ENCODE data around the gene THAP3.

GRCh38 chr1:6578624-6579373, 45.9 kb upstream of the THAP3 start:
- TF ChIP-seq E2F5 (CRISPR knock-in tag; IDR thresholded peaks at IDR 0.05) (no peak), MYNN (IDR thresholded peaks at IDR 0.05) (no peak), MYNN (CRISPR knock-in tag; IDR thresholded peaks at IDR 0.05) (no peak), ATF2 (CRISPR knock-in tag; IDR thresholded peaks at IDR 0.05) (no peak), CTCF (IDR thresholded peaks at IDR 0.05 in 2 of 3, conservative IDR thresholded peaks at IDR 0.05 in 1 of 3; ENCODE audit: insufficient read depth in 2 of 3, low read depth in 1 of 3, low read length in 3 of 3) (no peak), RB1 (IDR thresholded peaks at IDR 0.05; ENCODE audit: low read depth) (no peak), NFE2L1 (tag; IDR thresholded peaks at IDR 0.05; ENCODE audit: borderline replicate concordance, low read depth) (no peak), EP300 (IDR thresholded peaks at IDR 0.05; ENCODE audit: low read length) (no peak)

Measured in K562 (cell line).